IPS DF 4.7 (cell line): Measurements from ENCODE around the gene VANGL1.

Experiments
- DNase-seq: peaks from one replicate; pipeline ENCODE4 v3.0.0-alpha.2; 2013; ENCODE audit warnings: low spot score; ENCODE audit errors: extremely low read depth

VANGL1 gene

GRCh38 chr1:115702959-115703358, 61.2 kb downstream of the VANGL1 start:
- no peak for DNase-seq

- no peak for DNase-seq
These were observed 63.5 kb downstream of the VANGL1 start for GRCh38 chr1:115705085-115705951.

- no peak for DNase-seq
These were observed 64.2 kb downstream of the VANGL1 start for GRCh38 chr1:115705963-115706362.

- DNase-seq = no peak
These were observed 65.0 kb downstream of the VANGL1 start for GRCh38 chr1:115706587-115707425.

GRCh38 chr1:115710859-115711624, 69.3 kb downstream of the VANGL1 start:
- DNase-seq = no peak

- no peak for DNase-seq
These were observed 71.3 kb downstream of the VANGL1 start for GRCh38 chr1:115712911-115713609.

- no peak for DNase-seq
These were observed 72.1 kb downstream of the VANGL1 start for GRCh38 chr1:115713906-115714305.

GRCh38 chr1:115714572-115715141, 72.9 kb downstream of the VANGL1 start:
- DNase-seq = no peak

GRCh38 chr1:115717541-115717940, 75.8 kb downstream of the VANGL1 start:
- no peak for DNase-seq

- DNase-seq = no peak
These were observed 76.4 kb downstream of the VANGL1 start for GRCh38 chr1:115718011-115718754.

GRCh38 chr1:115719285-115719684, 77.5 kb downstream of the VANGL1 start:
- DNase-seq = no peak

GRCh38 chr1:115722221-115722620, 80.5 kb downstream of the VANGL1 start:
- DNase-seq = no peak

- DNase-seq = no peak
These were observed 82.0 kb downstream of the VANGL1 start for GRCh38 chr1:115723756-115724155.

- DNase-seq = no peak
These were observed 83.8 kb downstream of the VANGL1 start for GRCh38 chr1:115725600-115725999.

- no peak for DNase-seq
These were observed 84.4 kb downstream of the VANGL1 start for GRCh38 chr1:115726161-115726560.

GRCh38 chr1:115726570-115726969, 84.8 kb downstream of the VANGL1 start:
- DNase-seq = no peak

GRCh38 chr1:115727706-115728249, 86.0 kb downstream of the VANGL1 start:
- DNase-seq = no peak

GRCh38 chr1:115728341-115728740, 86.6 kb downstream of the VANGL1 start:
- no peak for DNase-seq

- DNase-seq = no peak
These were observed 88.0 kb downstream of the VANGL1 start for GRCh38 chr1:115729756-115730155.

GRCh38 chr1:115732316-115732715, 90.5 kb downstream of the VANGL1 start:
- no peak for DNase-seq
